CD14-positive monocyte (primary cell): ENCODE results near the gene MPEG1. TPM values are rescaled to one million over a fixed set of nuclear protein-coding genes. Genes with fewer than 3 reads are reported as not detected.

ENCODE experiments used
- DNase-seq, 3 donors: peaks; one replicate each; pipeline ENCODE4 v3.0.0-alpha.2; 2011 to 2022
- H2AFZ ChIP-seq: 2 replicates; pipeline ENCODE4 v1.6.0; 2012; ENCODE audit warnings: mild to moderate bottlenecking, low read depth, low read length, inconsistent platforms; ENCODE audit not compliant: insufficient read depth, poor library complexity, severe bottlenecking
- H3K27ac ChIP-seq, 2 donors: 1 replicate in 1 of 2; 2 replicates in 1 of 2; pipeline ENCODE4 v1.5.1; 2012 to 2013; ENCODE audit warnings: low read length in 2 of 2, control low read depth in 1 of 2, inconsistent platforms in 1 of 2, low read depth in 1 of 2, mild to moderate bottlenecking in 1 of 2
- H3K27me3 ChIP-seq, 2 donors: one replicate each; pipeline versions ENCODE4 v1.6.0 to v1.6.1; 2011 to 2013; ENCODE audit warnings: low read length in 2 of 2; ENCODE audit not compliant: control insufficient read depth in 2 of 2, insufficient read depth in 2 of 2
- H3K36me3 ChIP-seq, 2 donors: replicated peaks in 1 of 2; 1 replicate in 1 of 2; 2 replicates in 1 of 2; pipeline versions ENCODE4 v1.5.1 to v1.6.1; 2012 to 2013; ENCODE audit warnings: low read length in 2 of 2, control low read depth in 1 of 2, inconsistent platforms in 1 of 2, mild to moderate bottlenecking in 1 of 2; ENCODE audit not compliant: insufficient read depth in 2 of 2, control insufficient read depth in 1 of 2
- H3K4me1 ChIP-seq, 2 donors: 1 replicate in 1 of 2; 2 replicates in 1 of 2; pipeline versions ENCODE4 v1.5.1 to v1.6.1; 2012 to 2013; ENCODE audit warnings: low read length in 2 of 2, control low read depth in 1 of 2, inconsistent platforms in 1 of 2, mild to moderate bottlenecking in 1 of 2, moderate library complexity in 1 of 2; ENCODE audit not compliant: insufficient read depth in 2 of 2, control insufficient read depth in 1 of 2
- H3K4me2 ChIP-seq: replicated peaks from 2 replicates; pipeline ENCODE3; 2012; ENCODE audit warnings: low read length, moderate library complexity, mild to moderate bottlenecking; ENCODE audit not compliant: poor library complexity, severe bottlenecking; ENCODE audit errors: extremely low read depth
- H3K4me3 ChIP-seq, 3 experiments: fragments of 200-600 bp in 1 of 3; sonication (generic) in 1 of 3; replicated peaks in 1 of 3; 1 replicate in 2 of 3; 2 replicates in 1 of 3; pipeline ENCODE4 v1.5.1; 2011 to 2013; ENCODE audit warnings: low read length in 3 of 3, mild to moderate bottlenecking in 3 of 3, control low read depth in 2 of 3, low read depth in 2 of 3, inconsistent platforms in 1 of 3, moderate library complexity in 1 of 3
- H3K79me2 ChIP-seq: 2 replicates; pipeline ENCODE4 v1.6.0; 2012; ENCODE audit warnings: mild to moderate bottlenecking, control low read depth, inconsistent platforms, low read length, moderate library complexity; ENCODE audit not compliant: insufficient read depth
- H3K9ac ChIP-seq: 2 replicates; pipeline ENCODE4 v1.6.0; 2017; ENCODE audit warnings: low read length, mild to moderate bottlenecking; ENCODE audit not compliant: insufficient read depth, poor library complexity, severe bottlenecking
- H3K9me3 ChIP-seq, 2 donors: replicated peaks in 1 of 2; 1 replicate in 1 of 2; 2 replicates in 1 of 2; pipeline versions ENCODE4 v1.5.1 to v1.6.1; 2012 to 2013; ENCODE audit warnings: low read length in 2 of 2, control low read depth in 1 of 2; ENCODE audit not compliant: control insufficient read depth in 1 of 2, insufficient read depth in 1 of 2
- H4K20me1 ChIP-seq: 2 replicates; pipeline ENCODE4 v1.6.0; 2012; ENCODE audit warnings: mild to moderate bottlenecking, low read length, control low read depth, moderate library complexity; ENCODE audit not compliant: insufficient read depth
- H3K27ac Mint-ChIP-seq, 7 donors: one replicate each; pipeline ENCODE4 v1.8.0; 2020; ENCODE audit warnings: mild to moderate bottlenecking in 7 of 7, mixed read lengths in 7 of 7, moderate library complexity in 6 of 7, inconsistent platforms in 2 of 7
- H3K27me3 Mint-ChIP-seq, 3 donors: one replicate each; pipeline ENCODE4 v1.8.0; 2021 to 2022; ENCODE audit warnings: low read depth in 3 of 3, mild to moderate bottlenecking in 3 of 3, mixed read lengths in 3 of 3, moderate library complexity in 3 of 3, inconsistent platforms in 1 of 3
- H3K36me3 Mint-ChIP-seq, 2 donors: one replicate each; pipeline ENCODE4 v1.8.0; 2020; ENCODE audit warnings: mixed read lengths in 2 of 2, inconsistent platforms in 1 of 2, mild to moderate bottlenecking in 1 of 2
- H3K4me1 Mint-ChIP-seq: one replicate; pipeline ENCODE4 v1.8.0; 2020; ENCODE audit warnings: mild to moderate bottlenecking, mixed read lengths
- H3K4me3 Mint-ChIP-seq, 2 donors: one replicate each; pipeline ENCODE4 v1.8.0; 2020; ENCODE audit warnings: mild to moderate bottlenecking in 2 of 2, mixed read lengths in 2 of 2, moderate library complexity in 1 of 2
- H3K9me3 Mint-ChIP-seq, 7 donors: one replicate each; pipeline ENCODE4 v1.8.0; 2020 to 2022; ENCODE audit warnings: mixed read lengths in 7 of 7, mild to moderate bottlenecking in 6 of 7, moderate library complexity in 6 of 7, inconsistent platforms in 2 of 7
- CTCF ChIP-seq: fragments of 200-600 bp; IDR thresholded peaks from one replicate; pipeline ENCODE4 v1.8.0; 2022; ENCODE audit warnings: antibody characterized with exemption, mild to moderate bottlenecking
- WGBS: methylation state at CpG from one replicate; pipeline ENCODE4 v1.1.5; 2013; ENCODE audit warnings: missing lambda C conversion rate; ENCODE audit not compliant: insufficient coverage; 5-methylcytosine and 5-hydroxymethylcytosine counted together
- intact Hi-C, 2 donors: fragments of 100-400 bp; cut with micrococcal nuclease; formaldehyde crosslinking; loops; one replicate each; pipeline versions ENCODE4 v1.15.0 to v1.15.1; 2023
- polyA plus RNA-seq, 3 donors: library from polyadenylated mRNA; depleted of rRNA in 1 of 3; unstranded in 2 of 3; stranded (reverse) in 1 of 3; fragments of 300-500 nt in 2 of 3; fragments of >200 nt in 1 of 3; fragmentation: Illumina TruSeq in 2 of 3; gene quantifications; 1 replicate in 2 of 3; 2 replicates in 1 of 3; pipeline ENCODE4 v1.2.3, GENCODE V29; 2012 to 2021

MPEG1 gene
- polyA plus RNA-seq, 3 donors: 273 to 971 (median 691) TPM

GRCh38 chr11:59223611-59224010 lies 10.9 kb upstream of the MPEG1 start:
- H3K9me3 ChIP-seq: no peaks in the 10 kb centered on the region
- no peaks in the 10 kb centered on the region for H3K36me3 ChIP-seq
- peaks cover 77 to 81% of the 10 kb centered on the region in 2 donors for H3K4me1 ChIP-seq
- peak overlapping the region; percentile 96 to 99 (median 98) for H3K27ac Mint-ChIP-seq
- H3K9me3 Mint-ChIP-seq: peaks cover 0 to 1% (median 0%) of the 10 kb centered on the region in 7 donors
- no CpG with 5 or more reads among the region's 2 CpGs for WGBS
- no peak for TF ChIP-seq CTCF
- peaks cover 0 to 1% (median 0%) of the 10 kb centered on the region in 3 donors for H3K27me3 Mint-ChIP-seq
- H3K9ac ChIP-seq: peak overlapping the region; percentile 66
- H3K4me2 ChIP-seq: peak overlapping the region; percentile 68
- intact Hi-C loops: loop anchor here in 1 of 2 donors (2.0 to 5.0 kb wide), 2 partner anchors 15 to 49 kb away; no protein-coding TSS in a partner anchor
- peak overlapping the region; percentile 15 to 61 (median 45) for H3K4me3 ChIP-seq
- no peak overlapping the region for H2AFZ ChIP-seq
- peaks cover 84% of the 10 kb centered on the region for H3K4me1 Mint-ChIP-seq
- H3K27me3 ChIP-seq: no peaks in the 10 kb centered on the region
- peak; percentile 64 to 74 (median 73) for DNase-seq
- peak overlapping the region; percentile 93 to 98 for H3K27ac ChIP-seq
- H3K79me2 ChIP-seq: peaks cover 11% of the 10 kb centered on the region
- H3K4me3 Mint-ChIP-seq: peak overlapping the region; percentile 72 to 74
- no peaks in the 10 kb centered on the region for H4K20me1 ChIP-seq
- peaks cover 3 to 5% of the 10 kb centered on the region in 2 donors for H3K36me3 Mint-ChIP-seq

GRCh38 chr11:59223177-59223576 lies 10.4 kb upstream of the MPEG1 start:
- Histone ChIP-seq H3K36me3 (no peaks in the 10 kb centered on the region), H3K9ac (peak overlapping the region; percentile 66), H3K79me2 (peaks cover 11% of the 10 kb centered on the region), H3K9me3 (no peaks in the 10 kb centered on the region), H3K4me2 (peak overlapping the region; percentile 68), H2AFZ (no peak overlapping the region), H3K27me3 (no peaks in the 10 kb centered on the region), H3K4me3 (peak overlapping the region; percentile 15 to 61 (median 45)), H3K4me1 (peaks cover 81 to 85% of the 10 kb centered on the region in 2 donors), H3K27ac (peak overlapping the region; percentile 93 to 98), H4K20me1 (no peaks in the 10 kb centered on the region)
- Mint-ChIP-seq H3K4me1 (peaks cover 89% of the 10 kb centered on the region), H3K4me3 (peak overlapping the region; percentile 74 to 80), H3K36me3 (peaks cover 3 to 5% of the 10 kb centered on the region in 2 donors), H3K27me3 (peaks cover 0 to 1% (median 1%) of the 10 kb centered on the region in 3 donors), H3K9me3 (no peaks in the 10 kb centered on the region), H3K27ac (peak overlapping the region; percentile 96 to 99 (median 98))
- intact Hi-C loops: loop anchor here in 1 of 2 donors (5.0 kb wide), 1 partner anchor 49 kb away; no protein-coding TSS in a partner anchor
- WGBS: no CpG with 5 or more reads among the region's 1 CpG
- DNase-seq: peak in 1 of 3 donors; percentile 43
- TF ChIP-seq CTCF: no peak
